GM19099 (cell line): Measurements from ENCODE around the gene YPEL5.

Experiments used
- POLR2A ChIP-seq: IDR thresholded peaks from 3 replicates; pipeline ENCODE4 v1.6.1; 2011; ENCODE audit warnings: low read depth; ENCODE audit not compliant: insufficient read length; ENCODE audit errors: extremely low read depth

YPEL5 gene

DNA sequence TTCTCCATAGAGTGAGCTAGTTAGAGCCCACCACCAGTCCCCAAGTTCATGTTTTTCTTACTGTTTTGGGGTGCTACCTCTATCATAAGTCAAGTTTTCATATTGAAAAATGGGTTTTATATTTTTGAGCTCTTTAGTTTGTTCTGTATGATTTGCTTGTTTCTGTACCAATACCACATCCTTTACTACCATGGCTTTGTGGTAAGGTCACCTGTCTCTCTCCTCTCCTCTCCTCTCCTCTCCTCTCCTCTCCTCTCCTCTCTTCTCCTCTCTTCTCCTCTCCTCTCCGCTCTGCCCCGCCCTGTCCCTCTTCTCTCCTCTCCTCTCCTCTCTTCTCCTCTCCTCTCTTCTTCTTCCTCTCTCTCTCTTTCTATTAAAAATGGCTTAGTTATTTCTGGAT is 62.4 kb downstream of the YPEL5 start:
- TF ChIP-seq POLR2A, result no peak
